Endometrium (tissue), 2 donors: ENCODE data around the gene MCOLN2.
"Not testable (repeated sequence)": the region's sequence is repeated elsewhere in the genome, so short reads cannot be mapped to it uniquely, and the experiment has no call there.

Experiments used
- FAIRE-seq: peaks from 2 replicates; lab custom pipeline; 2012; peaks lifted over from hg19 to GRCh38; lab: Jason Lieb, UNC
- donor health status: control.
- donor health status: control.

The MCOLN2 gene

DNA sequence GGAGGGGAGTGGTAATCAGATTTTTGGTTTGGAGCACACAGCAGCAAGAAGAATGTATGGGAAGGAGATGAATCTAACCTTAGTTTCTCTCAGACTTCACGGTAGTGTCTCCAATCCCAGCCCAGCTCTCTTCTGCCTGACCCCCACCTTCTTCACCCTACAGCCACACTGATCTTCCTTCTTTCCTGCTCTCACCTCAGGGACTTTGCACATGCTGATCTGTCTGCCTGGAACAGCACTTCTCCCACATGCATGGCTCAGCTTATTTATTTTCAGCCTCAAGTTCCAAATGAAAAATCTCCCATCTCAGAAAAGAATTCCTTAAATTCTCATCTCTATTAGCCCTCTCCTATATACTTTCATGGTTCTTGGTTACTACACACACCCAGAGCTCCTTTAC is 55.1 kb downstream of the MCOLN2 start:
- no peak for FAIRE-seq

DNA sequence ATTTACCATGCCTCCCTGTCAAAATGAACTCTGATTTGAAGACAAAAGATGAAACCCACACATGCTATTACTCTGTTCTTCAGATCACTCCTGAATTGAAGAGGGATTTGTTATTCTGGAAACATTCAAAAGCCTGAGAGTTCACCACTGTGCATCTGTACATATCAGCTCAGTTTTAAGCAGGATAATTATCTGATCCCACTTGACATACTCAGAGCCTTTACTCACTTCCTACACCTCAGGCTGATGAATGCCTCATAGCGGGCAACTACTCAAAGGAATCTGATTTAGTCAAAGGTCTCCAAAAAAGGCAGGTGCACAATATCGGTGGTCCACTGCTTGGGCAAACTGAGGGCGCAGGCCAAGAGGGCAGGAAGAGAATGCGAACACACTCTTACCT is 56.4 kb downstream of the MCOLN2 start:
- no peak for FAIRE-seq

DNA sequence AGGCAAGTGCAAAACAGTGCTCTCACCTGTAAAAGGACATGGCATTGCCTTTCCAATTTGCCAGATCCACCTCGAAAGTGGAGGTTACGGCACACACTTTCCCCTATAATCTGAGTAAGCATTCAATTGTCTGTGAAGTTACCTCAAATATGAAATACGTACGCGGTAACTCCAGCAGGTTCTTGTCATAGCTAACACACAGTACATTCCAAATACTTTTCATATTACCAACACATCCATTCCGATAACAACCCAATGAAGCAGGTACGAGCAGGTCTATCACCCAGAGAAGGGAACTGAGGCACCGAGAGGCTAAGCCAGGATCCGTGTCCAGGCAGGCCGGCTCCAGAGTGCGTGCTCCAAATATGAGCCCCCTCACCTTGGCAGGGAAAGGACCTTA is 57.2 kb downstream of the MCOLN2 start:
- no peak for FAIRE-seq

DNA sequence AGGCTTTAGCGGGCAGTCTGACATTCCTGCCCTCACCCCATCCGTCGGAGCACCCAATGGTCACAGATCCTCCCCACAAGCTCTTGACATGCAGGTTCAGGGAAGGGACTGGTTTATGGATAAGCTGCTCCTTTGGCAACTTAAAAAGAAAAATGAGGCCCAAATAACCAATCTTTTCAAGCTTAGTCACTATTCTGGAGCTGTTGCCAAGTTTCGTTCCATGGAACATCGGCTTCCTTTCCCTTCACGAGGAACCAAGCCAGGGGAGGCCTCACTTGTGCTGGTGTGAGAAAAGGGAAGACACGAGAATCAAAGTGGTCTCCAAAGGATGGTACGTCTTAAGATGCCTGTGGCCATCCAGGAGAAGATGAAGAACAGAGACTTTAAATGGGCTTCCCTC is 57.8 kb downstream of the MCOLN2 start:
- no peak for FAIRE-seq

DNA sequence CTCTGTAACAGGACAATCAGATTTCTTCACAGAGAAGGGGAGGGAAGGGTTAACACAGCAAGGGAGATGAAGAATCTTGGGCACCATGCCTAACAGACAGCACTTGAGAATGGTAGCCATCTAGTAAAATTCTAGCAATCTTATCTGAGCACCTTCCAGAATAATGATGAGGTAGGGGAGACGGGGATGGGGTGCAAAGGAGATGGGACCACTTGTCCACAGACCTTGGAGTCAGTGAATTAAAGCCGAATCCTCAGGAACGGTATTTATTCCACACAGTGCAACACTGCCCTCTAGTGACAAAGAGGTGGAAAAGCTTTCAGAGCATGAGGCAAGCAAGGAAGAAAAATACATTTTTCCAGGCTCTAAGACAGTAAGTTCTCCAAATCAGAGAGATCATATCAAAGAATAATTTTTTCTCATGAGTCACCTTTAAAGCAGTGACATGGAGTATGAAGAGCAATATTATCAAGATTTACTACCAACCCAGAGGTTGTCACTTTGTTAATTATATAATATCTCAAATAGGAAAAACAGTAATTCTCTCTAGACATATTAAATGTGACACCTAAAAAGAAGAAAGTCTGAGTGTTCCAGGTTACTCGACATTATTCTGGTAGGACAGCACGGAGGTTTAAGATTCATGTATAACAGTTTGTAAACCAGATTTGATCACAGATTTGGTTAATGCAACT is 60.6 kb downstream of the MCOLN2 start:
- peak; percentile 71 for FAIRE-seq

DNA sequence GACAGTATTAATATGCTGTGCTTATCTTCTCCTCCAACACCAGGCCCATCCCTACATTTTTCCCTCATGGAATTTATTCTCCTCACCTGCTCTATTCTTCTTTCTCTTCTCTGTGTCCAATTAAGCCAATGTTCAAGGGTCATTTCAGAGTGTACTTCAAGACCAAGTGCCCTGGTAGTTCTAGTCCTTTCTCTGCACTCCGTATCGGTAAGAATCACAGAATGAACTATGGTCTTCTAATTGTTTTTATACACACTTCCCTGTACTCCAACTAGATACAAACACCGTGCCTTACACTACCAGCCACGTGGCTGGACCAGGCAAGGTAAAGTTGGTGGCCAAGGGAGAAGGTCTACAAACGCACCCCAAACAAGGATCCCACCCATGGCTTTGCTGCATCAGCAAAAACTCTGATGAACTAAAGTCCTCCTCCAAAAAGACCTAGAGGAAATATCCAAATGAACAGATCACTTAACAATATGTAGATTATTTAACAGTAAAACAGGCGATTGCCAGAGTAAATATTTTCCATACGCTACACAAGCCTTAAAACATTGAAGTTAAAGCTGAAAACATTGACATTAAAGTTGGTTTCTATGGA is 63.8 kb downstream of the MCOLN2 start:
- no peak for FAIRE-seq

DNA sequence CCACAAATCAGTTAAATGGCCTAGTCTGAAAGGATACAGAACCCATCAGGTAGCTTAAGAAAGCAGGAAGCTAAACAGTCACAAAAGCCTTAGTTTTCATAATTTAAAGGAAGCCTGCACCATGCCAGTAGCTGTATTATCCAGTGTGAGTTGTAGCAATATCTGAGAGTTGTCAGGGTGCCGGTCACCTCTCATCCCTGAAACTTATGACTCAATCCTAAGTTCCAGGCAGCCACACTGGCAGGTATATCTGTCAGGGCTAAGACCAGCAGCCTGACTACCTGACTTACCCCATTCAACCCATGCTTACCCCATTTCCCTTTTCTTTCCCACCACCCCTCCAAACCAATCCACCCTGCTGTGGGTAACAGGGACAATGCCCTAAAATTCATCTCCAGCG is 66.1 kb downstream of the MCOLN2 start:
- no peak for FAIRE-seq

DNA sequence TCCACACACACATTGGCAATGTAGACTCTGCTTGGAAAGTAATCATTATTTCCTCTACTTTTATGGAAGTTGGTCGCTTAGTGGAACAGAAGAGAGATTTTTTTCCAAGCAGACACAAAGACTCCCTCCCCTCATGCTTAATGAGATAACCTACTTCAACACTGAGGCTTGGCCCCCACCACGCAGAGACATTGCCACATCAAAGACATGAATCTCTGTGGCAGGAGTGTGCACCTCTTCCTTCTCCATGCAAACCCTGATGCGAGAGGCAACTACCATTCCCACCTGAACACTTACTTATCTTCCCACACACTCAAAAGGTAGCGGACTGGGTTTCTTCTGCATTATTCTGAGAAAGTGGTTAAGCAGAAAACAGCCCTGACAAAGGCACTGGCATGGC is 66.6 kb downstream of the MCOLN2 start:
- FAIRE-seq, result no peak

DNA sequence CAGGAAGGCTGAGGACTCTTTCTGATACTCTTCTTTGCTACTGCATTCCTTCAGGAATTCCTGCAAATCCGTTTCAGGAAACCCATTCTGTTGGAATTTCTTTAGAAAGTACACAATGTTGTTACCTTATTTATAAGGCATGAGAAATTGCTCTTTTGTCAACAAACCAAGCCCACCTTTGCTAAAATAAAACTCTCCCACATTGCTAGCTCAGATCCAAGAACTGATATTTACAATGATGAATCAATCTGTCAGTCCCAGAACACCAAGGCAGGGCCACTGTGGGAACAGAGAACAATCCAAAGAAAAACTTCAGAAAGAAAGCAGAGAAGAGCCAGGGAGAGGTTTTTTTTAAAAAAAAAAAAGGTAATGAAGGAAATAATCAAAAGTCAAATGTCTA is 67.3 kb downstream of the MCOLN2 start:
- FAIRE-seq, result no peak

DNA sequence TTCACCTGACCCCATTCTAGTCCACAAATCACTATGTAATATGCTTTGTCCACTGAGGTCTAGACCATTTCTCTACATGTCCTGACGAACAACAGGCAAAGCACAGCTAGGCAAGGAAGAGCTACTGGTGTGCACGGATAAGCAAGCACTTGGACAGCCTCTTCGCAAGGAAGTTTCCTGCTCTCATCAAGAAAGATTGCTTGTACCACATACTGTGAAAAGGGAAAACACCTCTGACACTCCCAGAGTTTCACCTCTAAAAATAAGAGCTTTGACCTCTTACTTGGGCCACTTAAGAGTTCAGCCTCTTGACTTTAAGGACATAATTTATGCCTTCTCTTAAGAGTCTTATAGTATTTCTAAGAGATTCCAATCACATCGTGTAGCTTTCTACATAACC is 67.9 kb downstream of the MCOLN2 start:
- no peak for FAIRE-seq

DNA sequence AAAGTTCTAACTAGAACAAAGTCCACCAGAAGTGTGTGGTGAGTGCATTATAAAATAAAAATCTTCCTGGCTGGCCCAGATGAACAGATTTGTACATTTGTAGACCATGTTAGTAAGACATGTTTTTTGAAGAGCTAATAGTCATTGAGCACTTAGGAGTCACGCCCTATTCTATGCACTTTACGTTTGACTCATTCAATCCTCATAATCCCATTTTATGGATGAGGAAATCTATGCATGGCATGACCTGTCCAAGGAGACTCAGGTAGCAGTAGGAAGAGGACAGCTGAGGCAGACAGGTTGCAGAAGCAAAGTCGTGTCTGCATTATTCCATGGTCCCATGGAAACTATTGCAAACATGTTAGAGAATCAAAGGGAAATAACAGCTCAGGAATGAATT is 73.6 kb downstream of the MCOLN2 start:
- no peak for FAIRE-seq

DNA sequence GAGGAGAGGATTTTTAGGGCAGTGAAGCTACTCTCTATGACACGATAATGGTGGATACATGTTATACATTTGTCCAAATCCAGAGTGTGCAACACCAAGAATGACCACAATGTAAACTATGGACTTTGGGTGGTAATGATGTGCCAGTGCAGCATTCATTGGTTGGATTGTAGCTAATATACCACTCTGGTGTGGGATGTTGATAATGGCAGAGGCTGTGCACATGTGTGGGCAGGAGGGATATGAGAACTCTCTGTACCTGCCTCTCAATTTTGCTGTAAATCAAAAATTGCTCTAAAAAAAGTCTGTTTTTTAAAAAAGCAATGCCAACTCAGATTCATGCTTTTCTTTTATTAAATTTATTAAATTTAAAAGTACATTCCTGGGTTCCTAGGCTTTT is 76.8 kb downstream of the MCOLN2 start:
- no peak for FAIRE-seq

DNA sequence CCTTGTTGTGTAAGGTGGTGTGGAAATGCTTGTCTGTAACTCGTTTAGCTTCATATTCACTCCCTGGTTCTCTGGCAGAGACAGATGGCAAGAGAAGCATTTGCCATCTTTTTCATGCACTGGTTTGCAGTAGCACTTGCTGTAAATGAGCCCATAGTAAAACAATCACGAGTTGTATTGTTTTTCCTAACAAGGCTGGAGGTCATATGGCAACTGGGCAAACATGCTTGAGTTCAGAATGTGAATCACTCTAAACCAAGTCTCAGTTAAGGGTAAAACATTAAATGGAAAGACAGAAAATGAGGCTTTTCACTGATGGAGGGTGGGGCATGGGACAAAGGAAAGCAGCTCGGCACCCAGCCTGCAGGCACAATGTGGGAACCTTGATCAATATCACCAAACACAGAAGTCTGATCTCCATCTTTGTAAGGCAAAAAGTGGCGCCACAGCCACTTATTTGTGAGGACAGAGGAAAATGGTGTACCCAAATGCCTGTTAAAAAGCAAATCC is 77.4 kb downstream of the MCOLN2 start:
- FAIRE-seq, result no peak

DNA sequence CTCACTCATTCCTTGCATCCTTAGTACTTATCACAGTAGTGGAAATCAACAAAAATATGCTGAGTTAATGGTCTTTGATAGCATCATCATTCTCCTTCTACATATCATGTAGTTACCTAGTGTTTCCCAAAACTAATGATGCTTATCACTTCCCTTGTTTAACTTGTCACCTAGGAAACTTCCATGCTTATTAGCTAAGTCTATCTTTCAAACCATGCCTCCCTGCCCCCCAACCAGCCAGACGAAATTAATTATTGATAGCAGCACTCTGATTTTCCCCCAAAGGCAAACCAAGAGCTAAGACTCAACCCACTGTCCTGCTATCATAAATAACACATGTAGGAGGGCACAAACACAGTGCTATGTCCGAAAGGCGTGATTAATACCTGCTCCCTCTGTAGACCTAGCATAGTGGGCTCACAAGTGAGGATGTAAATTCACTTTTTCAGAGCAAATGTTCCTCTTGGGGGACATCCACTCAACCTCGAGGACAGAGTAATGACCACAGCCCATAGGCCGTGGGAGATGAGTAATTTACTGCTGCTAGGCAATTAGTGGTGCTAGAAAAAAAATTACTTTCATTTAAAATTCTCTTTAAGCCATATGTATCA is 78.1 kb downstream of the MCOLN2 start:
- no peak for FAIRE-seq

DNA sequence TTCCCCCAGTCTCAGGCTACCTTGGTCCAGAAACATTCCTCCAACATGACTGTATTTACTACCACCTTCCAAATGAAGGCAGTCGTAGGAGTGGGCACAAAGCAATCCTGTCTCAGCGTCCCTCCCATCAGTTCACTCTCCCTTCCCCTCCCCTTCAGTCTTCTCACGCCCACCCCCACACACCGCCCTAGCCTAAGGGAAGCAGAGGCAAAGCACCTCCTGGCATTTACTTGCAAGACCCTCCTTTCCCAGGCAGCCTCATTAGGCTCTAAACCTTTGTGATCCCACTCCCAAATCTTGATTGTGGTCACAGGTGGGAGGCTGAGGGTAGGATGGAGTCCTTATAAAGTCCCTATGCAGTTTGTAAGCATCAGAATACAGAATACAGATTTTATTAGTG is 80.0 kb downstream of the MCOLN2 start:
- FAIRE-seq, result no peak

DNA sequence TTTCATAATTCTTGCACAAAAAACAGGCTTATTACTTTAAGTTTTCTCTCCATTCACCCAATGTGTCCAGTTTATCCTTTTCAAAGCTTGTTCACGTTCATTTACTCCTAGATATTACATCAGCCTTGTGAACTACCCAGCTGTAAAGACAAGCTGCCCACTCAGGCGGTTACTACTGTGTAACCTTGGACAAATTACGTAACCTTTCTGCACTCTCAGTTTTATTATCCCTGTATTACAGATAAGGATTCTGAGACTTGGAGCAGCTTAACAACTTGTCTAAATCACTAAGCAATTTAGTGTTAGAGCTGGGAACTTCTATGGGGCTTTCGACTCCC is 83.4 kb downstream of the MCOLN2 start:
- FAIRE-seq, result no peak

DNA sequence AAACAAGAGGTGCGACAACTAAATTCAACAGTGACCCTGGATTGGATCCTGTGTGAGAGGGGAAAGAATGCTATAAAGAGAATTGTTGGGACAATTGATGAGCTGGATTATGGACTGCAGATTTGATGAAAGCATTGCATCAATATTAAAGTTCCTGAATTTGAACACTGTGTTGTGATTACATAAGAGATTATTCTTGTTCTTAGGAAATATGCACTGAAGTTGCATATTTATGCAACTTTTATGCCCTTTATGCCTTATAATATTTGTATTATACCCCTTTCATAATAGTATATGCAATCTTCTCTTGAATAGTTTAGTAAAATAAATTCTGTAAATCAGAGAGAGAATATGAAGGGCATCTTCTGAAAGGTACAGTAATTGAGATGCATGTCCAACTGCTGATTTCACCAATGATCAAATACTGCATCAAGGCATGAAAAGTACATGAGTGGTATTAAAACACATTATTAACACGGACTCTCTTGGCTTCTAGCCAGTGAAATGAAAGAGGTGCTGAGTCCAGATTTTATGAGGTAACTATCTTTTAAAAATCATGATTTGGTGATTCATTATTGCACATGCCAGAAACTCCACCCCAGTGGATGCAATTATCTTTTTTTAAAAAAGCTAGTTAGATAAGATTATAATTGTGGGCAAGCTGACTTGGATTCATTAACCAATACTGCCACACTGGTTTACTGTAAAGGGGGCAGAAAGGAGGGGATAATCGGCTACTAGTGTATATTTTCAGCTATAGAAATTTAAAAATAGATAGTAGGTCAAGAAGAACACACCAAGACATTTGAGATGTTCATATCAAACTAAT is 84.0 kb downstream of the MCOLN2 start:
- FAIRE-seq, result no peak

DNA sequence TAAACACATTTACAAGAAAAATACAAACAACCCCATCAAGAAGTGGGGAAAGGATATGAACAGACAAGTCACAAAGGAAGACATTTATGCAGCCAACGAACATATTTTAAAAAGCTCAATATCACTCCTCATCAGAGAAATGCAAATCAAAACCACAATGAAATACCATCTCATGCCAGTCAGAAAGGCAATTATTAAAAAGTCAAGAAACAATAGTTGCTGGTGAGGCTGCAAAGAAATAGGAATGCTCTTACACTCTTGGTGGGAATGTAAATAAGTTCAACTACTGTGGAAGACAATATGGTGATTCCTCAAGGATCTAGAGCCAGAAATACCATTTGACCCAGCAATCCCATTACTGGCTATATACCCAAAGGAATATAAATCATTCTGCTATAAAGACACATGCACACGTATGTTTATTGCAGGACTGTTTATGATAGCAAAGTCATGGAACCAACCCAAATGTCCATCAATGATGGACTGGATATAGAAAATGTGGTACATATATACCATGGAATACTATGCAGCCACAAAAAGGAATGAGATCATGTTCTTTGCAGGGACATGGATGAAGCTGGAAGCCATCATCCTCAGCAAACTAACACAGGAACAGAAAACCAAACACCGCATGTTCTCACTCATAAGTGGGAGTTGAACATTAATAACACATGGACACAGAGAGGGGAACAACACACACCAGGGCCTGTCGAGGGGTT is 88.0 kb downstream of the MCOLN2 start:
- FAIRE-seq, result not testable (repeated sequence)

DNA sequence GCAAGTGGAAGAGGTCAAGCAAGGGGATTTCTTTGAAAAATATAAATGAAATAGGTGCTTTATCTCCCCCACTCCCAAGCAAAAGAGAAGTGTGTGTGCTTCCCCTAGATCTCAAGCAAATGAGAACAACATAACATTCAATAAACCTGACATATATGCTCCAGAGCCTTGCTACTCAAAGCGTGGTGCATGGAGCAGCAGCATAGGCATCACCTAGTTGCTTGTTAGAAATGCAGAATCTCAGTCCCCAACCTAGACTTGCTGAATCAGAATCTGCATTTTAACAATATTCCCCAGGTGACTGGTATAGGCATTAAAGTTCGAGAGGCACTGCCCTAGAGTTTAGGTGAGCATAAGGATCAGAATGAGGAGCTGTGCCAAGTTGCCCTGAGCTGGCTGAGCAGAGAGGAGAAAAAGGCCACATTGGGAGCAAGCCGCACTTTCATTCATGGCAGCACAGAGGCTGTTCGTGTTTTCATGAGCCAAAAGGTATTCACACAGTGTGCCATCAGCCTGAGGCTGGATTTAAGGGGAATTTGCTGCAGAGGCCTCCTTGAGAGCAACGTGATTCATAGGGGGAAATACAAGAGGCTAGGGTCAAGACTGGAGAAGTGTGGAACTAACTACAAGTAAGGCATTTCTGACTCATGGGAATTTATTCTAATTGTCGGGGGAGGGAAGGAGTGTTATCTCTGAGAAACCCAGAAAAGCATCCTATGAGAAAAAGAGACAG is 89.7 kb downstream of the MCOLN2 start:
- FAIRE-seq, result no peak

DNA sequence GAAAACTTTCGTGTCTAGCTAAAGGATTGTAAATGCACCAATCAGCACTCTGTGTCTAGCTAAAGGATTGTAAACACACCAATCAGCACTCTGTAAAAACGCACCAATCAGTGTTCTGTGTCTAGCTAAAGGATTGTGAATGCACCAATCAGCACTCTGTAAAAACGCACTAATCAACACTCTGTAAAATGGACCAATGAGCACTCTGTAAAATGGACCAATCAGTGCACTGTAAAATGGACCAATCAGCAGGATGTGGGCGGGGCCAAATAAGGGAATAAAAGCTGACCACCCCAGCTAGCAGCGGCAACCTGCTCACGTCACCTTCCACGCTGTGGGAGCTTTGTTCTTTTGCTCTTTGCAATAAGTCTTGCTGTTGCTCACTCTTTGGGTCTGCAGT is 94.2 kb downstream of the MCOLN2 start:
- not testable (repeated sequence) for FAIRE-seq

DNA sequence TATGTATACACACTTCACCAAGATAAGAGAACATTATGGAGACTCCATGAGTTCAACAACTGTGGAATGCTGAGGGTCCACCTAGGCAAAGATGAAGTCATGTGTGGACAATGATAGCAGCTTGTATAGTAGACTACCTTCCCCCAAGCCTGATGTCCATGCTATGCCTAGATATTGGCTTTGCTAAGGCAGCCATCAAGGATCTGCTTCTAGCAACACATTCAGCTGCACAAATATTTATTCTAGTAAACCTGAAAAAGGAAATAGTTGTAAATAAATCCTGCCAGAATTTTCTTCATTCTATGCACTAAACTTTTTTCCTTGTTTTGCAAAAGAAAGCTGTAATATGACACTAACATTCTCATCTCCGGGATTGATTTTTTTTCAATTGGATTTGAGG is 96.9 kb downstream of the MCOLN2 start:
- no peak for FAIRE-seq

DNA sequence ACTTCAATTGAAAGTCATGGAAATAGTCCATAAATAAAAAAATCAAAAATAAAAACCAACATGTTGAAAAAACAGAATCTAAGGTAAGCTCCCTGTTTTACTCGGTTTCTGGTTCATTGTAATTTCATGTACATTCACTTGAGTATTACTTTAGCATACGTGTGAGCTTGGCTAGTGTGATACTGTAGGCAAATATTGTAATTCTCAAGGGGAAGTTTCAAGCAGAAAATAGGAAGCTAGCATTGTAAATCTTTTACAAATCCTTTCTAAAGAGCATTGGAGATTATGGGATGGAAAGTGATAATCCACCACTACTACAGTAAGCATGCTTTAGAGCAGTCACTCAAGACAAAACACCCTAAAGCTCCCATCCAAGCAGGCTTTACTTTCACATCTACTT is 100.6 kb downstream of the MCOLN2 start:
- FAIRE-seq, result no peak
